Tibial artery (tissue), 4 donors: ENCODE data around the gene OR2F2.

ENCODE experiments used
- DNase-seq, 2 donors: peaks; one replicate each; pipeline ENCODE4 v3.0.0-alpha.2; 2019
- H3K27ac ChIP-seq, 2 donors: fragments of 200-600 bp; sonication (generic) in 1 of 2; 1 replicate in 1 of 2; 2 replicates in 1 of 2; pipeline ENCODE4 v1.5.1; 2018 to 2019; ENCODE audit warnings: mild to moderate bottlenecking in 1 of 2
- H3K27me3 ChIP-seq, 2 donors: fragments of 200-600 bp; sonication (generic) in 1 of 2; one replicate each; pipeline versions ENCODE4 v1.5.1 to v1.6.0; 2016 to 2019
- H3K36me3 ChIP-seq, 3 donors: fragments of 200-600 bp; sonication (generic) in 2 of 3; one replicate each; pipeline ENCODE4 v1.5.1; 2016 to 2019; ENCODE audit warnings: mild to moderate bottlenecking in 2 of 3
- H3K4me1 ChIP-seq, 4 donors: fragments of 200-600 bp; sonication (generic) in 2 of 4; 1 replicate in 3 of 4; 2 replicates in 1 of 4; pipeline ENCODE4 v1.5.1; 2016 to 2019
- H3K4me3 ChIP-seq, 2 donors: fragments of 200-600 bp; sonication (generic) in 1 of 2; 1 replicate in 1 of 2; 2 replicates in 1 of 2; pipeline ENCODE4 v1.5.1; 2018 to 2019; ENCODE audit warnings: mild to moderate bottlenecking in 2 of 2
- H3K9me3 ChIP-seq, 3 donors: fragments of 200-600 bp; sonication (generic) in 1 of 3; one replicate each; pipeline ENCODE4 v1.5.1; 2016 to 2019
- intact Hi-C: fragments of 100-400 bp; cut with DNase I; formaldehyde crosslinking; loops from one replicate; pipeline ENCODE4 v1.15.0; 2023; ENCODE audit warnings: low total_unique reads
- TF ChIP-seq, protein P1 (sequence below), 2 experiments: fragments of 200-600 bp in 1 of 2; fragments of 450-650 bp in 1 of 2; IDR thresholded peaks; one replicate each; pipeline ENCODE4 v1.5.1; 2017 to 2019; ENCODE audit warnings: antibody characterized with exemption in 2 of 2, mild to moderate bottlenecking in 1 of 2, moderate library complexity in 1 of 2

OR2F2 gene

DNA sequence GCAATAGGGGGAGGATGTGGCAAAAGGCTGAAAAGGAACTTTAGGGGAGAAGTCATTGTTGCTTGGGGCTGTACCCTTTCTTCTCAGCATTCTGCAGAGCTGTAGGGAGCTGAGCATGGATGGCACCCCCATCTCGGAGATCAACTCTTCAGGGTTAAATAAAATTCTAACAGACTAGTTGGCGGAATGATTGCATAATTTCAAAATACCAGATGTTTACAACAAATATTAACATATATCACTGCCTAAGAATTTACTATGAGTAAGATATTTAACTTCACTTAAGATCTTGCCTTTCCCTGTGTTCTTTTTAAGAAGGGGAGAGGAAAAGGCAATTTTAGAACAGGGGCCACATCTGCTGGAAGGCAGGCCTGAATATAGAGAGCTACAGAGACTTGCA is 19.1 kb downstream of the OR2F2 start:
- intact Hi-C loops, result no loop called here
- TF ChIP-seq, protein P1, sequence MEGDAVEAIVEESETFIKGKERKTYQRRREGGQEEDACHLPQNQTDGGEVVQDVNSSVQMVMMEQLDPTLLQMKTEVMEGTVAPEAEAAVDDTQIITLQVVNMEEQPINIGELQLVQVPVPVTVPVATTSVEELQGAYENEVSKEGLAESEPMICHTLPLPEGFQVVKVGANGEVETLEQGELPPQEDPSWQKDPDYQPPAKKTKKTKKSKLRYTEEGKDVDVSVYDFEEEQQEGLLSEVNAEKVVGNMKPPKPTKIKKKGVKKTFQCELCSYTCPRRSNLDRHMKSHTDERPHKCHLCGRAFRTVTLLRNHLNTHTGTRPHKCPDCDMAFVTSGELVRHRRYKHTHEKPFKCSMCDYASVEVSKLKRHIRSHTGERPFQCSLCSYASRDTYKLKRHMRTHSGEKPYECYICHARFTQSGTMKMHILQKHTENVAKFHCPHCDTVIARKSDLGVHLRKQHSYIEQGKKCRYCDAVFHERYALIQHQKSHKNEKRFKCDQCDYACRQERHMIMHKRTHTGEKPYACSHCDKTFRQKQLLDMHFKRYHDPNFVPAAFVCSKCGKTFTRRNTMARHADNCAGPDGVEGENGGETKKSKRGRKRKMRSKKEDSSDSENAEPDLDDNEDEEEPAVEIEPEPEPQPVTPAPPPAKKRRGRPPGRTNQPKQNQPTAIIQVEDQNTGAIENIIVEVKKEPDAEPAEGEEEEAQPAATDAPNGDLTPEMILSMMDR (IDR thresholded peaks at IDR 0.05), result no peak
- Histone ChIP-seq H3K27me3 (no peaks in the 10 kb centered on the region), H3K4me1 (peaks cover 0 to 17% (median 0%) of the 10 kb centered on the region in 4 donors), H3K9me3 (no peaks in the 10 kb centered on the region), H3K4me3 (no peak overlapping the region), H3K36me3 (no peaks in the 10 kb centered on the region), H3K27ac (peak overlapping the region; percentile 2 to 11)
- DNase-seq, result no peak

DNA sequence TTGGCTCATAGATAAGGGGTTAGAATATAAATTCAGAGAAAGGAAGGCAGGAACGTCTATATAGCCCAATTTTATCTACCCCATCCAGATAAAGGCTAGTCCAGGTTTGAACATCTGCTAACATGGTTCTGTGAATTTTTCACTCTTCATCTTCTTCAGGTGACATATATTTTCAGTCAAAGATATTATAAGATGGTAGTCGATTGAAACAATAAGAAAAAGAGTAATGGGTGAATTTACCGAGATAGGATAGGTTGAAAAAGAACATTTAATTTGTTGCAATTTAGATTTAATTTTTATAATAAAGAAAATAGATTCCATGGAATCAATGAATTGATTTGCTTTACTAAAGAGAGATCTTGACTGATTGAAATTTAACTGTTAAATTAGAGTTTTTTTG is 19.5 kb downstream of the OR2F2 start, which contains the start of gene OR2F1:
TSS of gene OR2F1 (plus strand) at position 301 of the 400 bp plus-strand sequence. CDS start 5,127 bp downstream, outside the sequence.
- Histone ChIP-seq H3K4me1 (peaks cover 0 to 17% (median 0%) of the 10 kb centered on the region in 4 donors), H3K9me3 (no peaks in the 10 kb centered on the region), H3K4me3 (no peak within 1 kb of the TSS), H3K27me3 (no peaks in the 10 kb centered on the region), H3K27ac (peak within 1 kb of the TSS; percentile 2 to 11), H3K36me3 (no peaks in the 10 kb centered on the region)
- no peak for DNase-seq
- TF ChIP-seq, protein P1 (IDR thresholded peaks at IDR 0.05), result no peak
- intact Hi-C loops, result no loop called here

DNA sequence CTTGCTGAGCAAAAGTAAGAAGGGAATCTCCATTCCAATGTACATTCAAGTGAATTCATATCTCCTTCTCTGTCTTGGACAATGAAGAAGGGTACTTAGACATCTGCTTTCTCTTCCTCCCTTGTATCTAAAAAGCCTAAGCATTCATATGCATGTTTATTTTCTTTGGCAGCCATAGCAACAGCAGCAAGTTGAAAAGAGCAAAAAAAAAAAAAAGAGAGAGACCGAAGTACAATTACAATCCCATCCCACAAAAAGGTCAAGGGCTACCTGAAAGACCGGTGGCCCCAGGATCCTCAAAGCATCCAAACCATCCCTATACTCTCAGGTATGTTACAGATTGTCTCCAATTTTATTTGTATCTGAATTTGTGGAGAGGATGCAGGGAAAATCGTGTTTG is 23.7 kb downstream of the OR2F2 start:
- no peak for DNase-seq
- H3K27me3 ChIP-seq, result no peaks in the 10 kb centered on the region
- TF ChIP-seq, protein P1 (IDR thresholded peaks at IDR 0.05), result no peak
- no peak overlapping the region for H3K4me3 ChIP-seq
- no peaks in the 10 kb centered on the region for H3K36me3 ChIP-seq
- peaks cover 0 to 6% (median 0%) of the 10 kb centered on the region in 4 donors for H3K4me1 ChIP-seq
- H3K9me3 ChIP-seq, result no peaks in the 10 kb centered on the region
- intact Hi-C loops, result no loop called here
- H3K27ac ChIP-seq, result no peak overlapping the region

DNA sequence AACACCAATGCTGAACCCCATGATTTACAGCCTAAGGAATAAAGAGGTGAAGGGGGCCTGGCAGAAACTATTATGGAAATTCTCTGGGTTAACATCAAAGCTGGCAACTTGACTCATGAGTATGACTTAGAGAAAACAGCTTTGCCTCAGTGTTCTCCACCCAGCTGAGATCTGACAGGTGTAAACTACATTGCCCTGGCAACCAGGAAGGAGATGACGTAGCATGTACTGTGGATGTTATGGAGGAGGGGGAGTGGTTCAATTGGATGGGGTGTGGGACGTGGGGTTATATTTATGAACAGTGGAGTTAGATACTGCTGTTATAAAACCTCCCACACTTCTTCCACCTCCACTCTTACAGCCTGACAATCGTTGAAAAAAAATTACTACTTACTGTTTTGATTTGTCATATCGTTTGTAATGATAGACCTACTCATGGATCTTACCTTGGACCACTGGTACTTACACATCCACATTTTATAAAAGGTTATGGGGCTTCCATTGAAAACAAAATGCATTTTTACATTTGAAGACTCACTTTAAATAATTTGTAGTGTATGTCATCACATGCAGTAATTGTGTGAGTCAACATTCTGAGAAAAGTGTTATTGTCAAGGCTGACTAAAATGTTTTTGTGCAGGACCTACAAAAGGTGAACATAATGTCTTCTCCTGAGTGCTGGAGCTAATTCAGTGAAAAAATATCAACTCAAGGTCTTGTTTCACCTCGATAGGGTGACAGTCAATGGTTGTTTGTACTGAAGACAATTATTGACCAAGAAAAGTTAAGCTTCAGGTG is 26.0 kb downstream of the OR2F2 start:
- Histone ChIP-seq H3K4me1 (no peaks in the 10 kb centered on the region), H3K4me3 (no peak overlapping the region), H3K27ac (no peak overlapping the region), H3K9me3 (no peaks in the 10 kb centered on the region), H3K27me3 (no peaks in the 10 kb centered on the region), H3K36me3 (no peaks in the 10 kb centered on the region)
- TF ChIP-seq, protein P1 (IDR thresholded peaks at IDR 0.05), result no peak
- intact Hi-C loops, result no loop called here
- no peak for DNase-seq

DNA sequence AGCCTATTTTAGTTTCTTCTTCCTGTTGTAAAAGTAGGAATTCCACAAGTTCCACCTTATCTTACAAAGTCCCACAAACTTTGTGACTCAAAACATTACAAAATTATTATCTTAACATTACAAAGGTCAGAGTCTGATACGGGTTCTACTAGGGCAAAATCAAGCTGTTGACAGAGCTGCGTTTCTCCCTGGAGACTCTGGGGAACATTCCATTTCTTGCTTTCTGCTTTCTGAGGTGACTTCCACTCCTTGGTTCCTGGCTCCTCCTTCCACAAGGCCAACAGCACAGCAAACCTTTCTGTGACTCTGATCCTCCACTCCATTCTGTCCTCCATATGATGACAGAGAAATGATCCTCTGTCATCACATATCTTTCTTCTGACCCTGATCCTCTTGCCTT is 30.2 kb downstream of the OR2F2 start:
- Histone ChIP-seq H3K27ac (no peak overlapping the region), H3K36me3 (no peaks in the 10 kb centered on the region), H3K4me3 (no peak overlapping the region), H3K9me3 (no peaks in the 10 kb centered on the region), H3K27me3 (no peaks in the 10 kb centered on the region), H3K4me1 (no peaks in the 10 kb centered on the region)
- intact Hi-C loops, result no loop called here
- TF ChIP-seq, protein P1 (IDR thresholded peaks at IDR 0.05), result no peak
- DNase-seq, result no peak
